ENCODE measurements around the gene LARGE2. TPM values are rescaled to one million over a fixed set of nuclear protein-coding genes. Genes with fewer than 3 reads are reported as not detected.
A peak's percentile ranks its signal among the peaks of the same experiment; 100 is the strongest.

Gene LARGE2
- total and polyA plus RNA-seq, 10 of the 15 experiments (the other 5 are each of a cell fraction or from before 2014, with no cell fraction given): 0.03 to 0.41 (median 0.19) TPM; not detected in 6

DNA sequence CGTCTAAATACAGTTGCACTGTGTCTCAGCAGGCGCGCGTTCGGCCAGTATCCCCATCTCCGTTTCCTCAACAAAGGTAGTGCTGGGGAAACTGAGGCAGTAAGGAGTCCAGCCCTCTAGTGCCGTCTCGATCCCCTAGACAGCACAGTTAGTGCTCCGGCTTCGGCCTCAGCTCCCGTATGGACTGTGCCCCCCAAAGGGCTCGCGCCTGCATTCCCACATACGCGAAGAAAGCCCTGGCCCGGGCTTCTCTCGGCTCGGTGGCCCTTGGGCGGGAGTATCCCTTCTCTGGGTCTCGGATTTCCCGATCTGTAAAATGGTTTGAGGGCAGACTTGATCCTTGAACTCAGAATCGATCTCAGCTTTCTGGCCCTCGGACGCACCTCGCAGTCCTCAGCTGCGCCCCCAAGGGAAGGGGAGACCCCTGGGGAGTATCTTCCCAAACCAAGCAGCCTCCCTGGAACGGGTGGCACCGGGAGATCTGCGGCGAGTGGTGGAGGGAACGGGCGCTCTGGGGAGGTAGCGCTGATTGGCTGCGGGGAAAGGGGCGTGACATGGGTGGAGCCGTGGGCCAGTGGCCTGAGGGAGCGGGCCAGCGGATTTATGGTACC is 4.0 kb upstream of the LARGE2 start (continued):
- no peak for TF ChIP-seq NFXL1 (IDR thresholded peaks at IDR 0.05; ENCODE audit: borderline replicate concordance)
- TF ChIP-seq ZNF207 (IDR thresholded peaks at IDR 0.05; ENCODE audit: borderline replicate concordance): no peak
- 0 out of 2 replicates have a peak, but pooled peaks have one; percentile 7 for TF ChIP-seq STAT1 (conservative IDR thresholded peaks at IDR 0.05)
- TF ChIP-seq LARP7 (IDR thresholded peaks at IDR 0.05): peak; percentile 73; the same call in 1 of the 2 replicates
- TF ChIP-seq, protein P1, sequence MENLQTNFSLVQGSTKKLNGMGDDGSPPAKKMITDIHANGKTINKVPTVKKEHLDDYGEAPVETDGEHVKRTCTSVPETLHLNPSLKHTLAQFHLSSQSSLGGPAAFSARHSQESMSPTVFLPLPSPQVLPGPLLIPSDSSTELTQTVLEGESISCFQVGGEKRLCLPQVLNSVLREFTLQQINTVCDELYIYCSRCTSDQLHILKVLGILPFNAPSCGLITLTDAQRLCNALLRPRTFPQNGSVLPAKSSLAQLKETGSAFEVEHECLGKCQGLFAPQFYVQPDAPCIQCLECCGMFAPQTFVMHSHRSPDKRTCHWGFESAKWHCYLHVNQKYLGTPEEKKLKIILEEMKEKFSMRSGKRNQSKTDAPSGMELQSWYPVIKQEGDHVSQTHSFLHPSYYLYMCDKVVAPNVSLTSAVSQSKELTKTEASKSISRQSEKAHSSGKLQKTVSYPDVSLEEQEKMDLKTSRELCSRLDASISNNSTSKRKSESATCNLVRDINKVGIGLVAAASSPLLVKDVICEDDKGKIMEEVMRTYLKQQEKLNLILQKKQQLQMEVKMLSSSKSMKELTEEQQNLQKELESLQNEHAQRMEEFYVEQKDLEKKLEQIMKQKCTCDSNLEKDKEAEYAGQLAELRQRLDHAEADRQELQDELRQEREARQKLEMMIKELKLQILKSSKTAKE (IDR thresholded peaks at IDR 0.05; ENCODE audit: low read depth, poor library complexity, severe bottlenecking): peak; percentile 37
- TF ChIP-seq, protein P2, sequence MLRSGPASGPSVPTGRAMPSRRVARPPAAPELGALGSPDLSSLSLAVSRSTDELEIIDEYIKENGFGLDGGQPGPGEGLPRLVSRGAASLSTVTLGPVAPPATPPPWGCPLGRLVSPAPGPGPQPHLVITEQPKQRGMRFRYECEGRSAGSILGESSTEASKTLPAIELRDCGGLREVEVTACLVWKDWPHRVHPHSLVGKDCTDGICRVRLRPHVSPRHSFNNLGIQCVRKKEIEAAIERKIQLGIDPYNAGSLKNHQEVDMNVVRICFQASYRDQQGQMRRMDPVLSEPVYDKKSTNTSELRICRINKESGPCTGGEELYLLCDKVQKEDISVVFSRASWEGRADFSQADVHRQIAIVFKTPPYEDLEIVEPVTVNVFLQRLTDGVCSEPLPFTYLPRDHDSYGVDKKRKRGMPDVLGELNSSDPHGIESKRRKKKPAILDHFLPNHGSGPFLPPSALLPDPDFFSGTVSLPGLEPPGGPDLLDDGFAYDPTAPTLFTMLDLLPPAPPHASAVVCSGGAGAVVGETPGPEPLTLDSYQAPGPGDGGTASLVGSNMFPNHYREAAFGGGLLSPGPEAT (IDR thresholded peaks at IDR 0.05; ENCODE audit: low read depth): 0 out of 2 replicates have a peak, but pooled peaks have one; percentile 16
- TF ChIP-seq SP1 (IDR thresholded peaks at IDR 0.05; ENCODE audit: low read depth, low read length): peak; percentile 42
- no peak for TF ChIP-seq BRCA1 (IDR thresholded peaks at IDR 0.05; ENCODE audit: low read depth, low read length)
- TF ChIP-seq NRF1 (conservative IDR thresholded peaks at IDR 0.05; ENCODE audit: low read depth, low read length): no peak
- TF ChIP-seq IRF4 (IDR thresholded peaks at IDR 0.05; ENCODE audit: low read depth, low read length): 0 out of 2 replicates have a peak, but pooled peaks have one; percentile 4
- no peak for TF ChIP-seq MYC (IDR thresholded peaks at IDR 0.05; ENCODE audit: insufficient read depth, insufficient read length, insufficient replicate concordance, low read length, severe bottlenecking)

Data from GM12878 (cell line).